Measurements from ENCODE around the gene CANX. TPM values are rescaled to one million over a fixed set of nuclear protein-coding genes. Genes with fewer than 3 reads are reported as not detected.

The CANX gene
- total RNA-seq, 1 experiment from 2014 or later: 766 TPM

DNA sequence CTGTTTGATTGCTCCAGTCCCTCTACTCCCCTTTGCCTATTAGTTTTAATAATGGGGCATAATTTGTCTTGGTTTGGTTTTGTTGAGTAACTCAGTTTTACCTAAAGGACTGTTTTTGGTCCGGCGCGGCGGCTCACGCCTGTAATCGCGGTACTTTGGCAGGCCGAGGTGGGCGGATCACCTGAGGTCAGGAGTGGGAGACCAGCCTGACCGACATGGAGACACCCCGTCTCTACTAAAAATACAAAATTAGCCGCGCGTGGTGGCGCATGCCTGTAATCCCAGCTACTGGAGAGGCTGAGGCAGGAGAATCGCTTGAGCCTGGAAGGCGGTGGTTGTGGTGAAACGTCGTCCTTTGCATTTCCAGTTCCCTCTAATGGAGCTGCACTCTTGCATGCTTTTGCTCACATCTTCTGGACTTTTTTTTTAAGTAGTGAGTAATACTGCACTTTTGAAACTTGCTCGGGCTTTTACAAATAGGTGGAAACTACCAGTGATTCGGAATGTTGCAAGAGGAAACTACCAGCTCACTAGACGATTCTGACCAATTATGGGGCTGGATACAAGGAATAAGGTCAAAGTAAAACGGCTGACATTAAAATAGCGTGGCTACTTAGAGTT, 33.1 kb downstream of the CANX start:
- TSS peak; percentile 60 for BruUV-seq (replicated peaks)
- ATAC-seq (peak; percentile 10), DNase-seq (ENCODE audit: low read depth, low spot score) (no peak)
- peaks cover 50% of the 10 kb centered on the region for H3K79me2 ChIP-seq (ENCODE audit: insufficient read depth, low read length)
- intact Hi-C loops (cut with micrococcal nuclease): loop anchor here (2.0 kb wide), 1 partner anchor 65 kb away; no protein-coding TSS in a partner anchor
- H3K4me1 ChIP-seq (ENCODE audit: control insufficient read depth in 1 of 2, insufficient read depth in 2 of 2, low read length in 2 of 2): peaks cover 5 to 30% of the 10 kb centered on the region in 2 experiments
- ChIA-PET RAD21 (ENCODE audit: low non-redundant PET in 1 of 2, low total read pairs in 2 of 2, uncharacterized antibody in 2 of 2, unreplicated experiment in 2 of 2) (no interaction called here), CTCF (interaction anchor here (1.1 kb wide), 2 partner anchors 31 to 64 kb away, joined by 3 to 4 read pairs; no protein-coding TSS in a partner anchor), POLR2A (interaction anchor here (0.6 to 1.2 kb wide), 5 partner anchors 27 to 109 kb away, joined by 3 to 8 read pairs (median 5); partner anchors contain the start of genes HNRNPH1 and SQSTM1)
- H3K4me3 ChIP-seq (replicated peaks in 1 of 2; ENCODE audit: low read depth in 1 of 2, low read length in 2 of 2): peak overlapping the region; percentile 32 to 85
- H3K4me2 ChIP-seq (ENCODE audit: low read length): peak overlapping the region; percentile 83
- no peak overlapping the region for H2AFZ ChIP-seq (ENCODE audit: low read depth, low read length, poor library complexity, severe bottlenecking)
- no peaks in the 10 kb centered on the region for H4K20me1 ChIP-seq (ENCODE audit: insufficient read depth)
- H3K36me3 ChIP-seq (ENCODE audit: control insufficient read depth in 1 of 2, insufficient read depth in 2 of 2, low read length in 2 of 2): peaks cover 24 to 39% of the 10 kb centered on the region in 2 experiments; a peak in 3 of 4 replicates
- no peak for TF ChIP-seq CBX3 (IDR thresholded peaks at IDR 0.05; ENCODE audit: low read depth)
- TF ChIP-seq TCF7L2 (IDR thresholded peaks at IDR 0.05; ENCODE audit: borderline replicate concordance, extremely low read depth, insufficient read depth, insufficient read length): no peak
- no peak for TF ChIP-seq JUND (IDR thresholded peaks at IDR 0.05)
- no peak for TF ChIP-seq ZNF274 (IDR thresholded peaks at IDR 0.05; ENCODE audit: low read depth, low read length)
- TF ChIP-seq EGR1 (IDR thresholded peaks at IDR 0.05; ENCODE audit: low read depth): 0 out of 2 replicates have a peak, but pooled peaks have one; percentile 7
- no peak for TF ChIP-seq SRF (IDR thresholded peaks at IDR 0.05; ENCODE audit: low read depth)
- no peak for TF ChIP-seq FOSL1 (IDR thresholded peaks at IDR 0.05; ENCODE audit: low read depth)
- H3K9me2 ChIP-seq (ENCODE audit: insufficient read depth): no peaks in the 10 kb centered on the region
- H3K9me3 ChIP-seq (ENCODE audit: control insufficient read depth in 1 of 2, insufficient read depth in 1 of 2, low read depth in 1 of 2, low read length in 2 of 2): no peaks in the 10 kb centered on the region
- H3K9ac ChIP-seq (ENCODE audit: low read length): peak overlapping the region; percentile 55
- no peaks in the 10 kb centered on the region for H3K27me3 ChIP-seq (ENCODE audit: insufficient read depth, low read length)
- H3K27ac ChIP-seq (ENCODE audit: low read depth, low read length): peak overlapping the region; percentile 57

- RAD21 ChIA-PET (ENCODE audit: low non-redundant PET in 1 of 2, low total read pairs in 2 of 2, uncharacterized antibody in 2 of 2, unreplicated experiment in 2 of 2): no interaction called here
- H3K4me3 ChIP-seq (replicated peaks in 1 of 2; ENCODE audit: low read depth in 1 of 2, low read length in 2 of 2): peak within 1 kb of the TSS; percentile 72 to 85
- ATAC-seq: peak; percentile 92
- peak within 1 kb of the TSS; percentile 93 for H3K27ac ChIP-seq (ENCODE audit: low read depth, low read length)
- intact Hi-C loops (cut with micrococcal nuclease): loop anchor here (2.0 kb wide), 1 partner anchor 64 kb away; no protein-coding TSS in a partner anchor
- H3K9me2 ChIP-seq (ENCODE audit: insufficient read depth): no peaks in the 10 kb centered on the region
- H3K36me3 ChIP-seq (ENCODE audit: control insufficient read depth in 1 of 2, insufficient read depth in 2 of 2, low read length in 2 of 2): peaks cover 24 to 34% of the 10 kb centered on the region in 2 experiments; a peak in 3 of 4 replicates
- DNase-seq (ENCODE audit: low read depth, low spot score): peak; percentile 99
- H3K79me2 ChIP-seq (ENCODE audit: insufficient read depth, low read length): peaks cover 50% of the 10 kb centered on the region
- no peaks in the 10 kb centered on the region for H4K20me1 ChIP-seq (ENCODE audit: insufficient read depth)
- peak within 1 kb of the TSS; percentile 74 for H3K9ac ChIP-seq (ENCODE audit: low read length)
- peak within 1 kb of the TSS; percentile 83 for H3K4me2 ChIP-seq (ENCODE audit: low read length)
- H2AFZ ChIP-seq (ENCODE audit: low read depth, low read length, poor library complexity, severe bottlenecking): no peak within 1 kb of the TSS
- POLR2A ChIA-PET: interaction anchor here (0.6 to 1.2 kb wide), 5 partner anchors 28 to 109 kb away, joined by 3 to 8 read pairs (median 5); partner anchors contain the start of genes HNRNPH1 and SQSTM1
- peaks cover 5 to 30% of the 10 kb centered on the region in 2 experiments for H3K4me1 ChIP-seq (ENCODE audit: control insufficient read depth in 1 of 2, insufficient read depth in 2 of 2, low read length in 2 of 2)
- CTCF ChIA-PET: interaction anchor here (1.1 kb wide), 2 partner anchors 30 to 63 kb away, joined by 3 to 4 read pairs; no protein-coding TSS in a partner anchor
- H3K27me3 ChIP-seq (ENCODE audit: insufficient read depth, low read length): no peaks in the 10 kb centered on the region
- no TSS peak for BruUV-seq (replicated peaks)
- no peaks in the 10 kb centered on the region for H3K9me3 ChIP-seq (ENCODE audit: control insufficient read depth in 1 of 2, insufficient read depth in 1 of 2, low read depth in 1 of 2, low read length in 2 of 2)
- TF ChIP-seq ELF1 (IDR thresholded peaks at IDR 0.05; ENCODE audit: borderline replicate concordance, low read depth): no peak; the same call in 1 of the 2 replicates
- TF ChIP-seq SP1 (IDR thresholded peaks at IDR 0.05; ENCODE audit: low read depth): peak; percentile 95
- no peak for TF ChIP-seq ZNF274 (IDR thresholded peaks at IDR 0.05; ENCODE audit: low read depth, low read length)
- TF ChIP-seq CBX3 (IDR thresholded peaks at IDR 0.05; ENCODE audit: low read depth): no peak
- no peak for TF ChIP-seq FOSL1 (IDR thresholded peaks at IDR 0.05; ENCODE audit: low read depth)
- no peak for TF ChIP-seq JUND (IDR thresholded peaks at IDR 0.05)
- no peak for TF ChIP-seq SRF (IDR thresholded peaks at IDR 0.05; ENCODE audit: low read depth)
- TF ChIP-seq POLR2A (IDR thresholded peaks at IDR 0.05; ENCODE audit: borderline replicate concordance, extremely low read depth, insufficient read depth, insufficient read length): peak; percentile 82
- TF ChIP-seq, protein P1, sequence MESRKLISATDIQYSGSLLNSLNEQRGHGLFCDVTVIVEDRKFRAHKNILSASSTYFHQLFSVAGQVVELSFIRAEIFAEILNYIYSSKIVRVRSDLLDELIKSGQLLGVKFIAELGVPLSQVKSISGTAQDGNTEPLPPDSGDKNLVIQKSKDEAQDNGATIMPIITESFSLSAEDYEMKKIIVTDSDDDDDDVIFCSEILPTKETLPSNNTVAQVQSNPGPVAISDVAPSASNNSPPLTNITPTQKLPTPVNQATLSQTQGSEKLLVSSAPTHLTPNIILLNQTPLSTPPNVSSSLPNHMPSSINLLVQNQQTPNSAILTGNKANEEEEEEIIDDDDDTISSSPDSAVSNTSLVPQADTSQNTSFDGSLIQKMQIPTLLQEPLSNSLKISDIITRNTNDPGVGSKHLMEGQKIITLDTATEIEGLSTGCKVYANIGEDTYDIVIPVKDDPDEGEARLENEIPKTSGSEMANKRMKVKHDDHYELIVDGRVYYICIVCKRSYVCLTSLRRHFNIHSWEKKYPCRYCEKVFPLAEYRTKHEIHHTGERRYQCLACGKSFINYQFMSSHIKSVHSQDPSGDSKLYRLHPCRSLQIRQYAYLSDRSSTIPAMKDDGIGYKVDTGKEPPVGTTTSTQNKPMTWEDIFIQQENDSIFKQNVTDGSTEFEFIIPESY (IDR thresholded peaks at IDR 0.05; ENCODE audit: extremely low read depth, insufficient replicate concordance, low read length): no peak
- no peak for TF ChIP-seq ATF3 (IDR thresholded peaks at IDR 0.05)
- no peak for TF ChIP-seq EGR1 (IDR thresholded peaks at IDR 0.05; ENCODE audit: low read depth)
Measured at GRCh38 chr5:179732412-179732917, 33.7 kb downstream of the CANX start, which contains the start of gene MAML1. MAML1 (plus strand) TSS chr5:179732822; CDS start chr5:179733113, 291 bp downstream.

All from HCT116 (cell line).